K562 (cell line): ENCODE results near the gene RAI14. TPM values are rescaled to one million over a fixed set of nuclear protein-coding genes. Genes with fewer than 3 reads are reported as not detected.

Experiments
- ATAC-seq: fragments of 200-7000 bp; cut with Tn5 transposase; 3 replicates; pipeline ENCODE4 v1.9.1; 2020; ENCODE audit warnings: moderate library complexity
- BruUV-seq: library from RNA; stranded (reverse); fragments of 400-500 nt; replicated peaks from 2 replicates; lab custom pipeline; 2021; lab: Mats Ljungman, UMichigan
- CTCF ChIA-PET: fragments of 300-600 bp; formaldehyde crosslinking; extraction: SDS; loops from one replicate; lab custom pipeline; 2021; ENCODE audit warnings: low intra/inter-chr PET ratio; lab: Yijun Ruan, JAX
- POLR2A ChIA-PET: fragments of 300-600, 350-650 bp; sonication (Branson Sonifier 250); formaldehyde crosslinking; extraction: SDS; loops from one replicate; lab custom pipeline; 2021; ENCODE audit warnings: antibody characterized with exemption, inconsistent platforms; lab: Yijun Ruan, JAX
- DNase-seq, 4 experiments: peaks; one replicate each; pipeline versions ENCODE4 v3.0.0 to v3.0.0-alpha.2; 2011 to 2018; ENCODE audit warnings: low spot score in 3 of 4, mixed read lengths in 3 of 4; ENCODE audit errors: extremely low read depth in 1 of 4
- FAIRE-seq: peaks from 2 replicates; lab custom pipeline; 2011; peaks lifted over from hg19 to GRCh38; lab: Jason Lieb, UNC
- H2AFZ ChIP-seq: 2 replicates; pipeline ENCODE4 v1.6.0; 2011; ENCODE audit warnings: low read depth, low read length, control low read depth, inconsistent platforms
- H3K27ac ChIP-seq: fragments of 200-600 bp; 3 replicates; pipeline ENCODE4 v1.8.0; 2011; ENCODE audit warnings: low read depth, mild to moderate bottlenecking, control low read depth, inconsistent platforms, low read length, moderate library complexity, mixed read lengths; ENCODE audit errors: extremely low read depth
- H3K27me3 ChIP-seq, 2 experiments: fragments of 300-600 bp in 1 of 2; 2 replicates in 1 of 2; 3 replicates in 1 of 2; pipeline versions ENCODE4 v1.6.0 to v1.8.0; 2011; ENCODE audit warnings: inconsistent platforms in 2 of 2, low read length in 2 of 2, mild to moderate bottlenecking in 1 of 2, mixed read lengths in 1 of 2, moderate library complexity in 1 of 2; ENCODE audit not compliant: control insufficient read depth in 2 of 2, insufficient read depth in 2 of 2
- H3K36me3 ChIP-seq: fragments of 300-600 bp; 3 replicates; pipeline ENCODE4 v1.8.0; 2011; ENCODE audit warnings: mild to moderate bottlenecking, low read length, inconsistent platforms; ENCODE audit not compliant: control insufficient read depth, insufficient read depth
- H3K4me1 ChIP-seq, 2 experiments: fragments of 200-600 bp in 1 of 2; replicated peaks in 1 of 2; 2 replicates in 1 of 2; 3 replicates in 1 of 2; pipeline versions ENCODE4 v1.5.1 to v1.8.0; 2011; ENCODE audit warnings: inconsistent platforms in 2 of 2, low read length in 2 of 2, mild to moderate bottlenecking in 1 of 2, mixed read lengths in 1 of 2, moderate library complexity in 1 of 2; ENCODE audit not compliant: control insufficient read depth in 2 of 2, insufficient read depth in 2 of 2
- H3K4me2 ChIP-seq: 2 replicates; pipeline ENCODE4 v1.6.1; 2011; ENCODE audit warnings: low read length, control low read depth, inconsistent platforms, mixed read lengths; ENCODE audit not compliant: insufficient read depth
- H3K4me3 ChIP-seq: fragments of 200-600 bp; sonication (generic), shearing (Covaris generic); 2 replicates; pipeline ENCODE4 v1.5.1; 2016; ENCODE audit warnings: control low read depth, inconsistent platforms
- H3K79me2 ChIP-seq: fragments of 200-600 bp; 3 replicates; pipeline ENCODE4 v1.8.0; 2011; ENCODE audit warnings: low read length, inconsistent platforms; ENCODE audit not compliant: control insufficient read depth, insufficient read depth
- H3K9ac ChIP-seq, 2 experiments: 2 replicates each; pipeline versions ENCODE4 v1.6.0 to v1.6.1; 2011; ENCODE audit warnings: low read depth in 2 of 2, low read length in 2 of 2, control low read depth in 1 of 2, inconsistent platforms in 1 of 2, mild to moderate bottlenecking in 1 of 2, mixed read lengths in 1 of 2; ENCODE audit not compliant: insufficient read depth in 1 of 2
- H3K9me1 ChIP-seq: one replicate; pipeline ENCODE4 v1.6.0; 2011; ENCODE audit warnings: inconsistent platforms, mild to moderate bottlenecking, low read length, moderate library complexity; ENCODE audit not compliant: control insufficient read depth, insufficient read depth
- H3K9me3 ChIP-seq: replicated peaks from 2 replicates; pipeline ENCODE4 v1.5.1; 2011; ENCODE audit warnings: low read depth, low read length, inconsistent platforms; ENCODE audit not compliant: control insufficient read depth, insufficient read depth
- H4K20me1 ChIP-seq: replicated peaks from 2 replicates; pipeline ENCODE4 v1.6.1; 2011; ENCODE audit warnings: low read length, inconsistent platforms, mixed read lengths; ENCODE audit not compliant: control insufficient read depth, insufficient read depth
- DACH1 ChIP-seq: fragments of 450-650 bp; IDR thresholded peaks from 2 replicates; pipeline ENCODE4 v1.6.1; 2018; ENCODE audit not compliant: partially characterized antibody
- DIDO1 ChIP-seq: fragments of 450-650 bp; IDR thresholded peaks from 2 replicates; pipeline ENCODE4 v1.6.1; 2016; ENCODE audit warnings: low read depth, missing biosample characterization, missing genetic modification characterization
- HMG20B ChIP-seq: fragments of 250-450 bp; sonication (Bioruptor Pico); IDR thresholded peaks from 2 replicates; pipeline ENCODE4 v1.5.0; 2021; ENCODE audit warnings: mild to moderate bottlenecking
- HNRNPLL ChIP-seq: fragments of 200-400 bp; formaldehyde crosslinking; IDR thresholded peaks from 2 replicates; pipeline ENCODE4 v1.6.1; 2017; ENCODE audit warnings: low read length, low read depth, mild to moderate bottlenecking; ENCODE audit not compliant: poor library complexity, severe bottlenecking
- ILK ChIP-seq: fragments of 450-650 bp; IDR thresholded peaks from 2 replicates; pipeline ENCODE4 v1.6.1; 2016; ENCODE audit warnings: missing genetic modification characterization, low read depth, mild to moderate bottlenecking, missing compliant biosample characterization, moderate library complexity, borderline replicate concordance
- MCM5 ChIP-seq: fragments of 450-650 bp; IDR thresholded peaks from 2 replicates; pipeline ENCODE4 v1.6.1; 2016; ENCODE audit warnings: low read depth
- MEIS2 ChIP-seq: fragments of 450-650 bp; IDR thresholded peaks from 2 replicates; pipeline ENCODE4 v1.6.1; 2014; ENCODE audit warnings: mild to moderate bottlenecking; ENCODE audit not compliant: partially characterized antibody
- PKNOX1 ChIP-seq: fragments of 450-650 bp; IDR thresholded peaks from 2 replicates; pipeline ENCODE4 v1.6.1; 2016
- PURB ChIP-seq: sonication (generic); formaldehyde crosslinking; IDR thresholded peaks from 2 replicates; pipeline ENCODE4 v1.9.0; 2021; ENCODE audit warnings: low read depth, mild to moderate bottlenecking, missing genetic modification reagents
- SMARCE1 ChIP-seq: fragments of 450-650 bp; IDR thresholded peaks from 2 replicates; pipeline ENCODE4 v1.7.1; 2016; ENCODE audit warnings: mild to moderate bottlenecking
- TEAD4 ChIP-seq, 2 experiments: sonication (generic) in 1 of 2; formaldehyde crosslinking in 1 of 2; IDR thresholded peaks; 2 replicates each; pipeline versions ENCODE4 v1.6.1 to v1.8.0; 2012 to 2022; ENCODE audit warnings: borderline replicate concordance in 1 of 2, inconsistent platforms in 1 of 2, low read length in 1 of 2, mild to moderate bottlenecking in 1 of 2, missing genetic modification reagents in 1 of 2
- YY1 ChIP-seq, 3 experiments: IDR thresholded peaks; 2 replicates each; pipeline ENCODE4 v1.6.1; 2011; ENCODE audit warnings: low read length in 2 of 3, mild to moderate bottlenecking in 2 of 3, moderate library complexity in 2 of 3, borderline replicate concordance in 1 of 3, control low read depth in 1 of 3, low read depth in 1 of 3; ENCODE audit not compliant: insufficient read depth in 3 of 3, insufficient replicate concordance in 2 of 3, control insufficient read depth in 1 of 3, insufficient read length in 1 of 3; ENCODE audit errors: extremely low read depth in 1 of 3
- ZBTB34 ChIP-seq: fragments of 250-450 bp; sonication (Bioruptor Pico); IDR thresholded peaks from 2 replicates; pipeline ENCODE4 v1.8.0; 2021; ENCODE audit warnings: mild to moderate bottlenecking, moderate library complexity
- ZKSCAN8 ChIP-seq: fragments of 200-800 bp; sonication (Bioruptor generic); IDR thresholded peaks from 2 replicates; pipeline ENCODE4 v1.6.1; 2016; ENCODE audit warnings: missing genetic modification characterization, missing compliant biosample characterization
- ZNF253 ChIP-seq: fragments of 250-450 bp; sonication (Bioruptor Pico); conservative IDR thresholded peaks from 2 replicates; pipeline ENCODE4 v1.6.1; 2021; ENCODE audit warnings: mild to moderate bottlenecking
- ZNF354B ChIP-seq: fragments of 250-450 bp; sonication (Bioruptor Pico); IDR thresholded peaks from 2 replicates; pipeline ENCODE4 v1.4.0; 2020
- ZNF444 ChIP-seq: fragments of 250-450 bp; sonication (Bioruptor Pico); IDR thresholded peaks from 2 replicates; pipeline ENCODE4 v1.4.0; 2020; ENCODE audit warnings: mild to moderate bottlenecking, moderate library complexity
- ZNF586 ChIP-seq: fragments of 450-650 bp; formaldehyde crosslinking; conservative IDR thresholded peaks from 2 replicates; pipeline ENCODE4 v1.4.0; 2020; ENCODE audit warnings: mild to moderate bottlenecking, moderate library complexity
- ZNF79 ChIP-seq: fragments of 250-450 bp; sonication (Bioruptor Pico); IDR thresholded peaks from 2 replicates; pipeline ENCODE4 v1.4.0; 2020; ENCODE audit warnings: low read depth, mild to moderate bottlenecking, moderate library complexity
- WGBS: fragments of 100-300 bp; shearing (Covaris generic); methylation state at CpG from one replicate; pipeline ENCODE4 v1.1.6; 2016; ENCODE audit warnings: low coverage, mixed read lengths; ENCODE audit not compliant: insufficient coverage; ENCODE audit errors: missing lambda C conversion rate; 5-methylcytosine and 5-hydroxymethylcytosine counted together
- in situ Hi-C: fragments of 300-500 bp; cut with MboI; formaldehyde crosslinking; loops from 4 replicates; pipeline ENCODE4 v1.15.0; 2018; ENCODE audit warnings: inconsistent platforms, mixed read lengths
- intact Hi-C: fragments of 100-400 bp; cut with micrococcal nuclease; formaldehyde crosslinking; loops from 2 replicates; pipeline ENCODE4 v1.14.2; 2022
- polyA plus RNA-seq, 8 experiments: library from polyadenylated mRNA; depleted of rRNA in 4 of 8; stranded (reverse) in 5 of 8; unstranded in 3 of 8; fragments of >200 nt; fragmentation: Nextera tagmentation in 2 of 8; fragmentation: Illumina TruSeq in 1 of 8; extraction: Ambion mirVana in 2 of 8; extraction: Trizol in 1 of 8; gene quantifications; 2 replicates each; pipeline versions ENCODE4 v1.2.1 to v1.2.3, GENCODE V29; 2011 to 2014; ENCODE audit warnings: inconsistent platforms in 1 of 8, missing spikeins in 1 of 8
- total RNA-seq, 7 experiments: library from RNA; depleted of rRNA in 6 of 7; stranded (reverse); fragments of >200 nt in 6 of 7; fragmentation: Illumina TruSeq in 2 of 7; extraction: Trizol in 2 of 7; gene quantifications; 2 replicates each; pipeline versions ENCODE4 v1.2.1 to v1.2.3, GENCODE V29; 2011 to 2021; ENCODE audit warnings: low replicate concordance in 1 of 7

RAI14 gene
- total and polyA plus RNA-seq, 9 of the 15 experiments (the other 6 are each of a cell fraction or from before 2014, with no cell fraction given) = 11.3 to 82.5 (median 34.8) TPM

- in situ Hi-C loops (no loop called here), intact Hi-C loops (loop anchor here (2.0 to 5.0 kb wide), 2 partner anchors 133 to 243 kb away; no protein-coding TSS in a partner anchor)
- H3K4me2 ChIP-seq = peak overlapping the region; percentile 87
- ATAC-seq (peak; percentile 77), FAIRE-seq (peak; percentile 91), DNase-seq (peak; percentile 43 to 78 (median 58))
- H3K36me3 ChIP-seq = no peaks in the 10 kb centered on the region
- H3K9me3 ChIP-seq = no peaks in the 10 kb centered on the region
- peaks cover 4% of the 10 kb centered on the region; the same call in 1 of the 2 replicates for H4K20me1 ChIP-seq
- peak overlapping the region; percentile 74 for H3K27ac ChIP-seq
- POLR2A ChIA-PET = interaction anchor here (0.5 to 1.3 kb wide), 4 partner anchors 19 to 260 kb away, joined by 3 read pairs; partner anchors contain the start of genes BRIX1 and RAD1
- H3K4me3 ChIP-seq = peak overlapping the region; percentile 75
- H3K27me3 ChIP-seq = no peaks in the 10 kb centered on the region
- H3K4me1 ChIP-seq = peaks cover 21% of the 10 kb centered on the region in 2 experiments; a peak in 4 of 5 replicates
- H3K9ac ChIP-seq = peak overlapping the region; percentile 73 to 96
- CTCF ChIA-PET = interaction anchor here (0.8 to 1.0 kb wide), 2 partner anchors 44 to 132 kb away, joined by 4 read pairs; no protein-coding TSS in a partner anchor
- BruUV-seq = TSS peak; percentile 82
- WGBS = 3% methylated on average over 16 of the region's 16 CpGs
- peak overlapping the region; percentile 97 for H2AFZ ChIP-seq
- H3K9me1 ChIP-seq = no peaks in the 10 kb centered on the region
- peaks cover 29% of the 10 kb centered on the region for H3K79me2 ChIP-seq
- TF ChIP-seq SMARCE1 (no peak), ZNF79 (CRISPR knock-in tag) (no peak), ZNF586 (CRISPR knock-in tag) (no peak), DIDO1 (tag) (no peak), TEAD4 (IDR thresholded peaks at IDR 0.05; ENCODE audit: low read length) (0 out of 2 replicates have a peak, but pooled peaks have one; percentile 8), TEAD4 (CRISPR knock-in tag; IDR thresholded peaks at IDR 0.05; ENCODE audit: borderline replicate concordance) (no peak), ZNF444 (CRISPR knock-in tag) (no peak), ZBTB34 (no peak), MCM5 (no peak), MEIS2 (peak; percentile 48), PURB (no peak), ZKSCAN8 (no peak), ZNF253 (CRISPR knock-in tag) (no peak), HNRNPLL (no peak), ILK (tag) (no peak), YY1 (IDR thresholded peaks at IDR 0.05; ENCODE audit: borderline replicate concordance in 1 of 3, control insufficient read depth in 1 of 3, extremely low read depth in 1 of 3, insufficient read depth in 3 of 3, insufficient read length in 1 of 3, insufficient replicate concordance in 2 of 3, low read depth in 1 of 3, low read length in 2 of 3) (no peak), HMG20B (no peak), PKNOX1 (peak; percentile 75), ZNF354B (CRISPR knock-in tag) (no peak), DACH1 (peak; percentile 57)
These were observed 655 bp upstream of the RAI14 start for GRCh38 chr5:34655354-34655991.
